Femur (tissue), 1 donor: ENCODE measurements around the gene PIK3R6.

Experiments
- DNase-seq: peaks from one replicate; pipeline ENCODE4 v3.0.0-alpha.2; 2017

The PIK3R6 gene

DNA sequence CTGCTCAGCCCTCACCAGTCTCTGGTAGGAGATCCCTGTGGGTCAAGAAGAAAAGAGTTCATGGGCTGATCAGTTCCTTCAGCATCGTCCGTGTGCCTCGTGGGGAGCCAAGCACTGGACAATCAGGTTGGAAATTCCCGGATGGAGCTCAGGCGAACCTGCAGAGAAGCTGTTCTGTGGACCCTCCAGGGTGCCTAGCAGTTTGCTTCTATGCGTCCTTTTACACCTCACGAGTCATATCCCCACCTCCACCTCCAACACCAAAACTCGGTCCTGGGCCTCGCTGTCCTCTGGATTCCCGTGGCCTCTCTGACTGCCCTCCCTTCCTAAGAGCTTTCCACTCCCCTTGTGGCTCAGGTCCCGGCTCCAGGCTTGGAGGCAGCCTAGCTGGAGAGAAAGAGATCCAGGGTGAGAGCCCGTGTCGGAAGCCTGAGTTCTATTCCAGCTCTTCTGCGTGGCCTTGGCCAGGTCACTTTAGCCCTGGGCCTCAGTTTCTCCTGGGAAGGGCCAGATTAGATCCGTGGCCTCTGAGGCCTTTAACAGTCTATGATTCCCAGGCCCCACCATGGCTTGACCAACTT lies 26.2 kb upstream of the PIK3R6 start:
- DNase-seq: peak; percentile 13

- no peak for DNase-seq
These were observed 25.6 kb upstream of the PIK3R6 start for GRCh38 chr17:8893059-8893458.

DNA sequence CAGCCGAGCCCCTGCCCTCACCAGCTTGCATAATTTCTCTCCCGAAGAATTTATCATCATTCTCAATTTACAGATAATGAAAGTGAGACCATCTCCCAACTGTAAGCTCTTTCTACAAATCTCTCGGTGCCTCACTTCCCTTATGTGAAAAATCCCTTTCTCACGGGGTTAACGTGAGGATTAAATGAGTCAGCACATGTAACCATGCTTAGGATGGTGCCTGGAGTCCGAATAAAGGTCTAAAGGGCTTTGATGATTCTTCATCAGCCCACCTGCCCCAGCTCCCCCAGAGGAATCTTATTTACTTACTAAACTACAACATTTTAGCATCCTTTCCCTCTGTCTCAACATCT lies 24.8 kb upstream of the PIK3R6 start:
- DNase-seq: no peak

DNA sequence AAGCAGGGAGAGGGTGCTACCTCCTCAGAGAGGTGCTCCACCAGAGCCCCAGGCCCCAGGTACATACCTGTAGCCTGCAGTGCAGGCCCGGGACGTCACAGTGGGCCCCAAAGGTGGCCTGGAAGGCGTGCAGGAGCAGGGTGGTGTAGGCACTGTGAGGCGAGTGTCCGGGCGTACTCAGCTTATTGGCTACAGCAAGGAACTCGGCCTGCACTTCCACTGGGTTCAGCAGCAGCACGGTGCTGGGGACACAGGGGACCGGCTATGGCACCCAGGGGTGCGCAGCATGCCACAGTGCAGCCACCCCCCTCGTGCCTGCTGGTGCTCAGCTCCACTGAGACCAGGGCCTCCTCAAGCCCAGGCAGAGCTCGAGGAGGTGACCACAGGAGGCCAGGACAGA lies 23.2 kb upstream of the PIK3R6 start:
- no peak for DNase-seq

- no peak for DNase-seq
These were observed 22.2 kb upstream of the PIK3R6 start for GRCh38 chr17:8889458-8890210.

DNA sequence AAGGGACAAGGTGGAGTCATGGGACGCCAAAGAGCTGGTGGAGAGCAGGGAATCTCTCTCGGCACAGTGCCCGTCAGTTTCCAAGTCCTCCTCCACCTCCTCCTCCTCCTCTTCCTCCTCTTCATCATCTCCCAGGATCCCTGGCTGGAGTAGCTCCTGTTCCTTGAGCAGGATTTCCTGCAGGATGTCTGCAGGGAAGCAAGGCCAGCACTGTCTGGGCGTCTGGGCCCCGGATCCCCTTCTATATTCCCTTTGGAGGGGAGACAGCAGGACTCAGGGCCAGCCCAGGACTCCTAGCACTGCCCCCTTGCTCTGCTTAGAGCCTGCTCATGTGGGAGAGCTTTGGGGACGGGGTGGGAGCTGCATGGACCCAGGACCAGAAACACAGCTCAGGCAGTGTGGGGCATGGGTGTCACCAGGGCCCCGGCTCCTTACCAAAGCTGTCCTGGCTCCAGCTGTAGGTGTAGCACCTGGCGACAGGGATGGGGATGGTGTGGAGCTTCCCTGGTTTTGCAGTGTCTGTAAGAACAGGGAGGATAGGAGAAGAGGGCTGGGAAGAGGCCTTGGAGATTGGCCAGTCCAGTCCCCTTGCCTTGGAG lies 21.3 kb upstream of the PIK3R6 start:
- no peak for DNase-seq

DNA sequence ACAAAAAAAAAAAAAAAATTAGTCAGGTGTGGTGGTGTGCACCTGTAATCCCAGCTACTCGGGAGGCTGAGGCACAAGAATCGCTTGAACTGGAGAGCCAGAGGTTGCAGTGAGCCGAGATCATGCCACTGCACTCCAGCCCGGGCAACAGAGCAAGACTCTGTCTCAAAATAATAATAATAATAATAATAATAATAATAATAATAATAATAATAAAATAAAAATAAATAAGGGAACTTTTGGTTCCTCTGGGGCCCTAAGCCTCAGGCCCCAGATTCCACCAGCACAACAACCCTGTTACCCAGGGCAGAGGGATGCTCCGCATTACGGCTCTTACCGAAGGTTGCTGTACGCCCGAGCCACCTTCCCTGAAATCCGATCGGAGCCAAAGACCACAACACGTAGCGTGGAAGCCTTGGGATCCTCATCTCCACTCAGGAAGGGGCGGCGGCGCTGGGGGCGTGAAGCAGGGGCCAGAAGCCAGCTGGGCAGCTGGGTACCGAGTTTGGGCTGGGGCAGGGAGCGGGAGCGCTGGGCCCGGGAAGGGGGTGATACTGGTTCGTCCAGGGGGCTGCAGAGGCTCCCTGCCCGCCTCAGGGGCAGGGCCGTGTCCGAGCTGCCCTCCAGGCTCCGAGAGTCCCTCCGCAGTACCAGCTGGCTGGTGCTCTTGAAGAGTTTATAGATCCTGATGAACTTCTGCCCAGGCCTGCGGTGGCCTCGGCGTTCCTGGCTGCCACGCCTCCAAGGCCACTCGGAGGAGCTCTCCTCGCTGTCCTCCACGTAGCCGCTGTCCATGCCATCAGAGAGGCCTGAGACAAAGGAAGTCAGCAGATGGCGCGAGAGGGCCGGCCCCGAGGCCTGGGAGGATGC lies 20.6 kb upstream of the PIK3R6 start:
- peak; percentile 49 for DNase-seq

GRCh38 chr17:8887301-8887700 lies 19.8 kb upstream of the PIK3R6 start:
- DNase-seq: peak; percentile 8

- peak; percentile 12 for DNase-seq
These were observed 18.7 kb upstream of the PIK3R6 start for GRCh38 chr17:8885967-8886684.

DNA sequence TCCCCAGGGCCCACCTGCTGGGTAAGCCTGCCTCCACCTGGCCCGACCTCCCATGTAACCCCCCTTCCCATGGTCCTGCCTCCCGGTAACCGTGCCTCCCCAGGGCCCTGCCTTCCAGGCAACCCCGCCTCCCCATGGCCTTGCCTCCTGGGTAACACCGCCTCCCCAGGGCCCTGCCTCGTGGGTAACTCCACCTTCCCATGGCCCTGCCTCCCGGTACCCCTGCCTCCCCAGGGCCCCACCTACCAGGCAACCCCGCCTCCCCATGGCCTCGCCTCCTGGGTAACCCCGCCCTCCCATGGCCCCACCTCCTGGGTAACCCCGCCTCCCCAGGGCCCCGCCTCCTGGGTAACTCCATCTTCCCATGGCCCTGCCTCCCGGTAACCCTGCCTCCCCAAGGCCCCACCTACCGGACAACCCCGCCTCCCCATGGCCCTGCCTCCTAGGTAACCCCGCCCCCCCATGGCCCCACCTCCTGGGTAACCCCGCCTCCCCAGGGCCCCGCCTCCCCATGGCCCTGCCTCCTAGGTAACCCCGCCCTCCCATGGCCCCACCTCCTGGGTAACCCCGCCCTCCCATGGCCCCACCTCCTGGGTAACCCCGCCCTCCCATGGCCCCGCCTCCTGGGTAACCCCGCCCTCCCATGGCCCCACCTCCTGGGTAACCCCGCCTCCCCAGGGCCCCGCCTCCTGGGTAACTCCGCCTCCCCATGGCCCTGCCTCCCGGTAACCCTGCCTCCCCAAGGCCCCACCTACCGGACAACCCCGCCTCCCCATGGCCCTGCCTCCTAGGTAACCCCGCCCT lies 17.9 kb upstream of the PIK3R6 start:
- peak; percentile 14 for DNase-seq

GRCh38 chr17:8884336-8884990 lies 17.0 kb upstream of the PIK3R6 start:
- peak; percentile 12 for DNase-seq

DNA sequence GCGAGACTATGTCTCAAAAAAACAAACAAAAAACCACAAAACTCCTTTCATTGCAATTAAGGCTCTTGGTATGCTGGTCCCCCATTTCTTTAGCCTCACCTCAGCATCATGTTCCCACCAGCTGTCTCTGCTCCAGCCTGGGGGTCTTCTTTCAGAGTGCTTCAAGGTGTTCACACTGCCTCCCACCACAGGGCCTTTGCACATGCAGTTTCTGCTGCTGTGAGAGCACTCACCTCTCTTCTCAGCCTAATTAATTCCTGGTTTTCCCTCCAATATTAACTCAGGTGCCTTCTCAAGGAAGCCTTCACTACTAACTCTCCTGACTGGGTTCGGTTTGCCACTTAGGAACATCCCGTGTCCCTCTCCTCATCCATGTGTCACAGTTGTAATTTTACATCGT lies 15.9 kb upstream of the PIK3R6 start:
- DNase-seq: no peak

- no peak for DNase-seq
These were observed 14.1 kb upstream of the PIK3R6 start for GRCh38 chr17:8881606-8882005.

DNA sequence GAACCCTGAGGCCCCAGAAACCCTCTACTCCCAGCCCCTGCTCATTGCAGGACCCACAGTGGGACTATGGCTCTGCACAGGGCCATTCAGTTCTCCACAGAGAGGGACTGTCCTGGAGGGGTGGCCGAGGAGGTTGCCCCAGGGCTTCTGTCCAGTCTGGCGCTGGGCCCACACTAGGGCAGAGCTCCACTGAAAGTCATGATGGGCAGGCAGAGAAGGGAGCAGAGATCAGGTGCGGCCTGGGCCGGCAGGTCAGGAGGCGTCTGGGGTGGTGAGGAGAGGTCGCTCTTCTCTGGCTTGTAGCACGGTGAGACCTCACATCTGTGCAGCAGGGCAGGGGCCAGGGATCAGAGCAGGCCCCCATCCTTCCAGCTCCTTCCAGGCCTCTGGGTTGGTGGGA lies 13.0 kb upstream of the PIK3R6 start:
- DNase-seq: no peak

DNA sequence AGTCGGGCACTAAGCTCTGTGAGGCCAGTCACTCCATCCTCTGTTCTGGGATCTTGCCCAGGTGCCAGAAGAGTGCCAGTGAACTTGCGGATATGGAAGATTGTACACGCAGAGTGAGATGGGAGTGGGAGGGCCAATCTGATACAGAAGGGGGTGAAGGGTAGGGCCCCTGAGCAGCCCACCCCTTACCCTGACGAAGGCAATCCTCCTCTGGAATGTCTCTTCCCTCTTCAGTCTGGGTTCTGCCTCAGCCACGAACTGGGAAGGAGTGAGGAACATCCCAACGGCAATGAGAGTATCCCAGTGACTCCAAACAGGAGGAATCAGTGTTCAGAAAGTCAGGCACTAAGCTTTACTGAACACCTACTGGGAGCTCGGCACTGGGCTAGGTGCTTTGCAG lies 11.9 kb upstream of the PIK3R6 start:
- peak; percentile 4 for DNase-seq

GRCh38 chr17:8877984-8878383 lies 10.5 kb upstream of the PIK3R6 start:
- DNase-seq: peak; percentile 12

DNA sequence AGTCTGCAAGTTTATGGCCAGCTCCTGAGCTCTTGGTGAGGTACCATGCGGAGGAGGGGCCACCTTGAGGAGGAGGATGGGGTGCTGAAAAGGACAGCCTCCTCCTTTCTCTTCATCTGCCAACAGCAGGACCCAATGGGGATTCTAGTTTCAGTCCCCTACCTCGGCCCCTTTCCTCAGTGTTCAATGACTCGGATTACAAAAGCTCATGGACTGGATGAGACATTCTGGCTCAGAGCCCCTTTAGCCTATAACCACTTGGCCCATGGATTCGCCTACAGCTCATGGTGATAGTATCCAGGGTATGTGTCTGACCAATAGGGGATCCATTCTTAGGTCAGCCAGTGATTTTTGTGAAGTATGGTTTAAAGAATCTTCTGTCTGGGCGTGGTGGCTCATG lies 8.5 kb upstream of the PIK3R6 start:
- DNase-seq: peak; percentile 19

DNA sequence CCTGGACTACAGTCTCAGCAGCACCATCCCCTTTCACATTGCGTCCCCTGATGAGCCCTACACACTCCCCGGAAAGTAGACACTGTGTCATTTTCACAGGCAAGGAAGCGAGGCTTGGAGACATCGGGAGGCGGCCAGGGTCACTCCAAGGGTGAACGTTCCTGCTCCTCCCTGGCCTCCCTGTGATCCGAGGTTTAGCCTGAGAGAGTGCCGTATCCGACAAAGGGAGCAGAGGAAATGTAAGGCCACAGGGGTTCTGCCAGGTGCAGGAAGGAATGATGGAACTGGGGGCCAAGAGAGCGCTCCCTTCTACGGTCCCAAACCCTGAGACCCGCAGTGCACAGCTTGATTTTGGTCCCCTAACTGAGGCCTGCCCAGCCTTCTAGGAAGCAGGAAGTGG lies 8.0 kb upstream of the PIK3R6 start:
- peak; percentile 2 for DNase-seq

- DNase-seq: peak; percentile 9
These were observed 6.6 kb upstream of the PIK3R6 start for GRCh38 chr17:8873801-8874715.
